ENCODE data around the gene TMEM91.

The TMEM91 gene

DNA sequence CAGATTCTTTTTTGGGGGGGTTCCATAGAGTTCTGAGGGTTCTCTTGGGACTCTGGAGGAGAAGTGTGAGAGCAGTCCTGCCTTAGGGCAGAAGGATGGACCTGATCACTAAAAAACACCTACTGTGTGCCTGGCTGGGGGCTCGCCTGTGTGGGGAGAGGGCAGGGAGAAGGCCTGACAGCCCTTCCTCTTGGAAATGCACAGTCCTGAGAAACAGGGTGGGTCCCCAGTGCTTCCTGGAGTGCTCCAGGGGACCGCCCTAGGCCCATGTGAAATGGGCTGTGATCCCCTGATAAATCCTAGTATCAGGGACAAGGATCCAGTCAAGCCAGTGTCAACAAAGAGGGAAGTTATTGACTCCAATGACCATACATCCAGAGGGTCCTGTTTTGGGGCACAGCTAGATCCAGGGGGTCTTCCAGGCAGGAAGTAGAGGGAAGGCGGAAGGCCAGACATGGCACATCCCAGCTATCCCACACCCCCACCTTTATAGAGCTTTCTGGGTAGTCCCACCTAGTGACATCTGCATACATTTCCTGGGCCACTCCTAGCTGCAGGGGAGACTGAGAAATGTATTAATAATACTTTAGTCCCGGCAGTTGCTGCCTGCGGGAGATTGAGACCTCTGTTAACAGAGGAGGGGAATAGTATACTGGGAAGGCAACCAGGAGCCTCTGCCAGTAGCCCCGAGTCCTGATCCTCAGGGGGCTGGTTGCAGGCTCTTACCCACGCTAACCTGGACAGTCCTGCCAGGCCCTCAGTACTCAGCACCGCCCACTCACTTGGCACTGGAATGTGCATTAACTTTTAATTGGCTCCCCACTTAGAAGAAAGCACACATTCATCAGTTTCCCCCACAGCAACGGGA, 35.0 kb downstream of the TMEM91 start:
- no peak for DNase-seq (ENCODE audit: low read depth in 3 of 3)

DNA sequence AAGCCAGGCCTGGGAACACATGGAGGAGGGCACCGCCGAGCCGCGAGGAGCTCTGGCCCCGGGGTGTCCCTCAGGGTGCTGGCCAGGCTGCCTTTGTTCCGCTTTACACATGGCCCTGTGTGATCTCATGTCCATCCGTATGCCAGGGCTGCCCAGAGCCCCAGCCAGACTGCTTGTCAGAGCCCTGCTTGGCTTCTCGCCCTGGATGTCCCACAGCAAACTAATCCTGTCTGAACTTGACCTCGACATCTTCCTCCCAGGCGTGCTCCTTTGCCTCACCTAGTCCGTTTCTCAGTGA, 35.6 kb downstream of the TMEM91 start:
- DNase-seq (ENCODE audit: low read depth in 3 of 3): no peak

- no peak for DNase-seq (ENCODE audit: low read depth in 3 of 3)
These were observed 36.6 kb downstream of the TMEM91 start for GRCh38 chr19:41412953-41413352.

GRCh38 chr19:41413947-41414346, 37.6 kb downstream of the TMEM91 start:
- no peak for DNase-seq (ENCODE audit: low read depth in 3 of 3)

GRCh38 chr19:41414461-41414860, 38.1 kb downstream of the TMEM91 start:
- no peak for DNase-seq (ENCODE audit: low read depth in 3 of 3)

GRCh38 chr19:41415154-41415571, 38.8 kb downstream of the TMEM91 start:
- no peak for DNase-seq (ENCODE audit: low read depth in 3 of 3)

GRCh38 chr19:41416194-41416674, 39.9 kb downstream of the TMEM91 start:
- DNase-seq (ENCODE audit: low read depth in 3 of 3): no peak

GRCh38 chr19:41420101-41420880, 44.0 kb downstream of the TMEM91 start:
- DNase-seq (ENCODE audit: low read depth in 3 of 3): no peak

- DNase-seq (ENCODE audit: low read depth in 3 of 3): no peak
These were observed 45.0 kb downstream of the TMEM91 start for GRCh38 chr19:41421314-41421713.

GRCh38 chr19:41421973-41422372, 45.6 kb downstream of the TMEM91 start:
- no peak for DNase-seq (ENCODE audit: low read depth in 3 of 3)

- no peak for DNase-seq (ENCODE audit: low read depth in 3 of 3)
These were observed 46.1 kb downstream of the TMEM91 start for GRCh38 chr19:41422456-41422855.

DNA sequence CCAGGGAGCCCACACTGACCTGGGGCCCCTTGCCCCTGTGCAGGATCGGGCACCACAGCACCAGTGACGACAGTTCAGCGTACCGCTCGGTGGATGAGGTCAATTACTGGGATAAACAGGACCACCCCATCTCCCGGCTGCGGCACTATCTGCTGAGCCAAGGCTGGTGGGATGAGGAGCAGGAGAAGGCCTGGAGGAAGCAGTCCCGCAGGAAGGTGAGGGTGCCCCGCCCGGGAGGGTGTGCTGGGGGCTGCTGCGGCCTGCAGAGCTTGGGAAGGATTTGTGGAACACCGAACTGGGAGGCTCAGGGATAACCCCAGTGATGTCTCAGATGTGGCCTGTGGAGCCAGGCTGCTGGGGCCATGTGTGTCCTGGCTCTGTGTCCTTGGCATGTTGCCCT, 46.6 kb downstream of the TMEM91 start:
- DNase-seq (ENCODE audit: low read depth in 3 of 3): no peak

DNA sequence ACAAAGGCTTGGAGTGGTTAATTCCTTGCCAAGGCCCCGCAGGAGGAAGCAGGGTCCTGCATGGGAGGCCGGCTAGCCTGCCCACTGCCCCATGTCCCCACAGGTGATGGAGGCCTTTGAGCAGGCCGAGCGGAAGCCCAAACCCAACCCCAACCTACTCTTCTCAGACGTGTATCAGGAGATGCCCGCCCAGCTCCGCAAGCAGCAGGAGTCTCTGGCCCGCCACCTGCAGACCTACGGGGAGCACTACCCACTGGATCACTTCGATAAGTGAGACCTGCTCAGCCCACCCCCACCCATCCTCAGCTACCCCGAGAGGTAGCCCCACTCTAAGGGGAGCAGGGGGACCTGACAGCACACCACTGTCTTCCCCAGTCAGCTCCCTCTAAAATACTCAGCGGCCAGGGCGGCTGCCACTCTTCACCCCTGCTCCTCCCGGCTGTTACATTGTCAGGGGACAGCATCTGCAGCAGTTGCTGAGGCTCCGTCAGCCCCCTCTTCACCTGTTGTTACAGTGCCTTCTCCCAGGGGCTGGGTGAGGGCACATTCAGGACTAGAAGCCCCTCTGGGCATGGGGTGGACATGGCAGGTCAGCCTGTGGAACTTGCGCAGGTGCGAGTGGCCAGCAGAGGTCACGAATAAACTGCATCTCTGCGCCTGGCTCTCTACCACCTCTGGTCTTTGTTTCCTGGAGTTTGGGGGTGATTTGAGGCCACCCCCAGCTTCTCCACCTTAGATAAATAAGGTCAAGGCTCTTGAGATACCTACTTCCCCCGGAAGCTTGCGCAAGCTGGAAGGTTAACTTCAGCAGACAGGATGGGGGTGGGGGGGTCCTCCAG, 48.2 kb downstream of the TMEM91 start:
- DNase-seq (ENCODE audit: low read depth in 3 of 3): no peak

- DNase-seq (ENCODE audit: low read depth in 3 of 3): no peak
These were observed 49.1 kb downstream of the TMEM91 start for GRCh38 chr19:41425174-41426115.

DNA sequence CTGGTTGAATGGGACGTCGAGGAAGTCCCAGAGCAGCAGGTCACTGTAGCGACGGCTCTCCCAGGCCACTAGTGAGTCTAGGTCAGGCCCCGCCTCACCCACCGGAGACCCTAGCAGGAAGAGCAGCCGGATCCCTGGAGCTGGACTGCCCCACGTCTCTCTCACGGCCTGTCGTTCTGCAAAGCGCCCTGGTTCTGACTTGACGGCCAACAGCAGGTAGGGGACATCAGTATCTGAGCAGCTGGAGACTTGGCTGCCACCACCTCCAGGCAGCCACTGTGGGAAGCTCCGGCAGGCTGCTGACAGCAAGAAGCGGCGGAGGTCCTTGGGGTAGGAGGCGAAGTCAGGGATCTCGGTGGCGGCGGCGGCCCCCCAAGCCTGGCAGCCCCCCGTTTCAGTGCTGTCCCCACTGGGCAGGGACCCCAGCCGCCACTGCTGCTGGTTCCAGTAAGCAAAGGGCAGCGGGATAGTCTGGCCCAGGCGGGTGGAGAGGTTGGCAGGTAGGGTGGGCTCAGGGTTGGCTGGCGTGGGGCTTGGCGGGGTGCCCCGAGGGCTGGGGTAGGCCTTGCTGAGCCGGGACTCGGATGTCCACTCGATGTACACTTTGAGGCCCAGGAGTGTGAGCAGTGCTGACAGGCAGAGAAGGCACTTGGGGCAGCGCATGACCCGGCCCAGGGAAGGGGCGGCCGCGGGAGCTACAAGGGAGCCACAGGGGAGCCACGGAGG, 49.9 kb downstream of the TMEM91 start:
- DNase-seq (ENCODE audit: low read depth in 3 of 3): no peak

DNA sequence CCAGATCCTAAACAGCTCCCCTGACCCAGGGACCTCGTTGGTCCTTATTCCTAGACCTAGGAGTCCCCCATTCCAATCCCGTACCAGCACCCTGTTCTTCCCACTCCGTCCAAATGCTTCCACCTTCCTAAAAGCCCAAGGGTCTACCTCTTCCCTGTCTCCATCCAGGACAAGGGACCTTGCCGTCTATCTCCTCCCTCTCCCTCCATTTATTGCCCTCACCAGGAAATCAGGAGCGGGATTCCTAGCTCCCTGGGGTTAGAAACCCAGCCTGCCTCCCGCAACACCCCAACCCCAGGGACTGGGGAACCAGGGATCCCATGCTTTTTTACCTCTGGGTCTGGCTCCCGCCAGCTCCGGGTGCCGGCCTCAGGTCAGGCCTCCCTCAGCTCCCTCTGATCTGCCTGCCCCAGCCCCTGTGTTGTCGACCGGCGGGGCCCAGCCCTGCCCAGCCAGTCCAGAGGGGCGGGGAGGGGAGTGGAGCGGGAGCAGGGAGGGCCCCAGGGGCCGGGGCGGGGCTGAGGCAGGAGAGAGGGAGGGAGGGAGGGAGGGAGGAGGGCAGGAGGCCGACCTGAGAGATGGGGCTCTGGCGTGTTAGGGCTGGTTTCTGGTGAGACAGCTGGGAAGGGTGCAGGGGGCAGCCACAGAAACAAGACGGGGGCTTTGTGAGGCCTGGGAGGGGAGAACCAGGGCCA, 50.8 kb downstream of the TMEM91 start, which contains the start of gene B3GNT8:
Gene B3GNT8, minus strand, starts transcription at position 423 of the 695 bp plus-strand sequence. CDS start 596 bp downstream, outside the sequence.
- DNase-seq (ENCODE audit: low read depth in 3 of 3): peak in 1 of 3 donors; percentile 41

DNA sequence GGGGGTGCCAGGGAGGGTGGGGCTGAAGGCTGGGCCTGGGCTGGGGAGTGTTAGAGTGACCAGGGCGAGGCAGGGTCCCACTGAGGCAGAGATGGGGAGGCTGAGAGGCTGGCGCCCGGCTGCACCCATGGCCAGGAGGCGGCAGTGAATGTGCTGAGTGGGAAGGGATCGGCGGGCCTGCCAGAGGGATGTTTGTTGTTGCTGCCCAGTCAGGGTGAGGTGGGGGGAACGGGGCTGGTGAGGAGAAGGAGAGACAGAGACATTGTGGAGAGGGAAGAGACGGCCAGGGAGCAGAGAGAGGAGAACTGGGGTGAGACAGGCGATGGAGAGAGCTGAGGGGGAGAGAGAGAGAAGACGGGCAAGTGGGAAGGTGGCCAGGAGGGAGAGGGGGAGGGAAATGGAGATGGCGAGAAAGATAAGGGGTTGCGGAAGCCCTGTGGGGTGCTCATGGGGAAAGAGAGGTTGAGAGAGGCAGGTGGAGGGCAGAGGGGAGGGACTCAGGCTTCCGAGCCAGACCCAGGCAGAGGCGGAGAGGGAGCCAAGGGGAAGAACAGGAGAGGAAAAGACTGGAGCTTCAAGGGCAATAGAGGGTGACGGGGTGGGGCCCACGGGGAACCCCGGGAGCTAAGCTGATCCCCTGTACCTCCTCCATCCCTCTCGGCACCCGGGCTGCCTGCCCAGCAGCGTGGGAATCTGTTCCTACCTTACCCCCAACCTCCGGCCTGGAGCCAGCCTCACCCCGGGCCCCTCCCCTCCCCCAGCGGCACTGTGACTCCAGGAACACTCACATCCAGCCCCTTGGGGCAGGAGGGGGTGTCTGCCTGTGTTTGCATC, 51.5 kb downstream of the TMEM91 start:
- DNase-seq (ENCODE audit: low read depth in 3 of 3): peak in 1 of 3 donors; percentile 17

- DNase-seq (ENCODE audit: low read depth in 3 of 3): no peak
These were observed 52.1 kb downstream of the TMEM91 start for GRCh38 chr19:41428481-41428859.

DNA sequence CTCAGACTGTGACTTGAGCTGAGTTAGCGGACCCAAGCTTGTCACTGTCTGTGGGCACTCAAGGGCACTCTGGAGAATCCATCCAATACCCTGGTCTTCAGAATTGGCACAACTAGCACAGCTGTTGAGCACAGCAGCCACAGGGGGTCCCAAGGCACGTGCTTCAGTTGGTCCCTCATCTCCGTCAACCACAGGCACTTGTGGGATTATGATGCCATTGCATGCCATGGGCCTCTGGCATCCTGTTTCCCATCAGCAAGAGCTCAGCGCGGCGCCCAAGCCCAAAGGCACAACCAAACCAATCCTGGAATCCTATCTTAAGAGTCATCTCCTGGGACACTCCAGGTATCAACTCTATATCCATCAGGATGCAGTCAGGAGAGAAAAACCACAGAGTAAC, 54.6 kb downstream of the TMEM91 start:
- DNase-seq (ENCODE audit: low read depth in 3 of 3): no peak

All from stimulated activated CD4-positive, alpha-beta T cell treated with anti-CD3 and anti-CD28 coated beads, TNF-alpha, amount 100 ng/mL, for 48 hours (primary cell).